ENCODE results near the gene PPP1R7.

PPP1R7 gene

GRCh38 chr2:241198381-241199279 lies 48.4 kb downstream of the PPP1R7 start:
- no peak for DNase-seq

GRCh38 chr2:241199286-241199685 lies 49.0 kb downstream of the PPP1R7 start:
- DNase-seq = no peak

GRCh38 chr2:241199897-241200821 lies 49.9 kb downstream of the PPP1R7 start:
- DNase-seq = no peak

- no peak for DNase-seq
Measured at GRCh38 chr2:241200822-241201395, 50.6 kb downstream of the PPP1R7 start.

GRCh38 chr2:241201445-241202267 lies 51.4 kb downstream of the PPP1R7 start:
- DNase-seq = no peak

GRCh38 chr2:241202268-241202585 lies 52.0 kb downstream of the PPP1R7 start:
- no peak for DNase-seq

- DNase-seq = no peak
Measured at GRCh38 chr2:241202681-241203080, 52.4 kb downstream of the PPP1R7 start.

- DNase-seq = no peak
Measured at GRCh38 chr2:241203218-241204009, 53.1 kb downstream of the PPP1R7 start.

GRCh38 chr2:241204010-241204384 lies 53.7 kb downstream of the PPP1R7 start:
- DNase-seq = no peak

GRCh38 chr2:241204490-241204889 lies 54.2 kb downstream of the PPP1R7 start:
- DNase-seq = no peak

- no peak for DNase-seq
Measured at GRCh38 chr2:241205086-241205485, 54.8 kb downstream of the PPP1R7 start.

GRCh38 chr2:241207151-241207550 lies 56.9 kb downstream of the PPP1R7 start:
- DNase-seq = no peak

GRCh38 chr2:241207641-241208040 lies 57.4 kb downstream of the PPP1R7 start:
- DNase-seq = no peak

GRCh38 chr2:241208058-241208457 lies 57.8 kb downstream of the PPP1R7 start:
- no peak for DNase-seq

GRCh38 chr2:241209271-241209670 lies 59.0 kb downstream of the PPP1R7 start:
- no peak for DNase-seq

GRCh38 chr2:241211276-241211675 lies 61.0 kb downstream of the PPP1R7 start:
- no peak for DNase-seq

GRCh38 chr2:241213041-241213440 lies 62.8 kb downstream of the PPP1R7 start:
- DNase-seq = no peak

- no peak for DNase-seq
Measured at GRCh38 chr2:241213567-241213966, 63.3 kb downstream of the PPP1R7 start.

GRCh38 chr2:241214209-241214608 lies 63.9 kb downstream of the PPP1R7 start:
- no peak for DNase-seq

- DNase-seq = no peak
Measured at GRCh38 chr2:241214766-241215165, 64.5 kb downstream of the PPP1R7 start.

GRCh38 chr2:241215421-241215820 lies 65.2 kb downstream of the PPP1R7 start:
- no peak for DNase-seq

Measured in suppressor macrophage treated with lipopolysaccharide for 4 hours (primary cell).